Transverse colon (tissue), 4 donors: ENCODE results near the gene ONECUT1. TPM values are rescaled to one million over a fixed set of nuclear protein-coding genes. Genes with fewer than 3 reads are reported as not detected.

Experiments
- DNase-seq: peaks from one replicate; pipeline ENCODE4 v3.0.0-alpha.2; 2019
- H3K27ac ChIP-seq, 4 donors: fragments of 200-600 bp; sonication (generic); 2 replicates each; pipeline ENCODE4 v1.5.1; 2016 to 2018; ENCODE audit warnings: inconsistent platforms in 4 of 4
- H3K27me3 ChIP-seq: fragments of 200-600 bp; sonication (generic); 2 replicates; pipeline ENCODE4 v1.5.1; 2017; ENCODE audit warnings: inconsistent platforms
- H3K36me3 ChIP-seq, 4 donors: fragments of 200-600 bp; sonication (generic); 2 replicates each; pipeline ENCODE4 v1.5.1; 2017 to 2019; ENCODE audit warnings: inconsistent platforms in 4 of 4
- H3K4me1 ChIP-seq, 4 donors: fragments of 200-600 bp; sonication (generic); 2 replicates each; pipeline ENCODE4 v1.5.1; 2017 to 2020; ENCODE audit warnings: inconsistent platforms in 4 of 4
- H3K4me3 ChIP-seq, 4 donors: fragments of 200-600 bp; sonication (generic); 1 replicate in 1 of 4; 2 replicates in 3 of 4; pipeline versions ENCODE4 v1.5.1 to v1.6.1; 2017 to 2019; ENCODE audit warnings: inconsistent platforms in 4 of 4
- H3K9me3 ChIP-seq, 2 donors: fragments of 200-600 bp; sonication (generic); 2 replicates each; pipeline ENCODE4 v1.5.1; 2017 to 2019; ENCODE audit warnings: inconsistent platforms in 2 of 2
- EP300 ChIP-seq: sonication (generic); formaldehyde crosslinking; IDR thresholded peaks from one replicate; pipeline ENCODE4 v1.6.1; 2017; ENCODE audit warnings: antibody characterized with exemption, low read depth
- POLR2A ChIP-seq: fragments of 450-650 bp; IDR thresholded peaks from one replicate; pipeline ENCODE4 v1.6.1; 2016; ENCODE audit warnings: antibody characterized with exemption, mild to moderate bottlenecking, moderate library complexity
- POLR2AphosphoS5 ChIP-seq, 3 donors: sonication (generic); formaldehyde crosslinking; IDR thresholded peaks; one replicate each; pipeline ENCODE4 v1.6.1; 2016; ENCODE audit warnings: antibody characterized with exemption in 3 of 3
- WGBS, 2 donors: methylation state at CpG; one replicate each; pipeline ENCODE4 v1.1.5; 2018; ENCODE audit warnings: low coverage in 1 of 2; 5-methylcytosine and 5-hydroxymethylcytosine counted together
- in situ Hi-C, 4 donors: fragments of 200-750 bp; cut with MboI; loops; one replicate each; pipeline versions ENCODE4 v1.15.0 to v1.15.1; 2017; ENCODE audit warnings: low sequenced_read_pairs in 3 of 4, low pct_ligation_motif_present in 1 of 4, low pct_unique_long_range_greater_than_20kb in 1 of 4
- intact Hi-C: fragments of 100-400 bp; cut with DNase I; formaldehyde crosslinking; loops from one replicate; pipeline ENCODE4 v1.15.1; 2023; ENCODE audit warnings: low total_unique reads
- total RNA-seq, 4 donors: library from RNA; depleted of rRNA; stranded (reverse); fragments of >200 nt; gene quantifications; one replicate each; pipeline ENCODE4 v1.1.0, GENCODE V29; 2016
- TF ChIP-seq, protein P1 (sequence below), 5 experiments: fragments of 200-600 bp in 3 of 5; fragments of 450-650 bp in 2 of 5; sonication (generic) in 3 of 5; IDR thresholded peaks; 1 replicate in 2 of 5; 2 replicates in 3 of 5; pipeline ENCODE4 v1.5.1; 2016 to 2017; ENCODE audit warnings: antibody characterized with exemption in 5 of 5, inconsistent platforms in 3 of 5, mild to moderate bottlenecking in 2 of 5, moderate library complexity in 1 of 5

ONECUT1 gene
- total RNA-seq, 4 donors from 2014 or later: 0.64 TPM; not detected in 3

DNA sequence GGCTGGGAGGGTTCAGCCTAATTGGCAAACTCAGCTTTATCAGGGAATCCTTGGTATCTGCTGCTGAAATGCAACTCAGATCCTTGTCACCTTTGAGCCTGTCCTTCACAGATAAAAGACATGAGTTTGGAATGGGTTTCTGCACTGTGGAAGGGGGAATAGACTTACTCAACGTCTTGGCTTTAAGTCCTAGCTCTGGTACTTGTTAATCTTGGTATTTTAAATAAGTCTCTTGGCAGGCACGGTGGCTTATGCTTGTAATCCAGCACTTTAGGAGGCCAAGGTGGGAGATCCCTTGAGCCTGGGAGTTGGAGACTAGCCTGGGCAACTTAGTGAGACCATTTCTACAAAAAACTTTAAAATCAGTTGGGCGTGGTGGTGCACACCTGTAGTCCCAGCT, 55.8 kb downstream of the ONECUT1 start:
- no peak for DNase-seq
- H3K4me3 ChIP-seq: no peak overlapping the region
- intact Hi-C loops (loop anchor here (5.0 kb wide), 1 partner anchor 472 kb away; no protein-coding TSS in a partner anchor), in situ Hi-C loops (loop anchor here (5.0 to 25.0 kb wide), 7 partner anchors 122 to 490 kb away; no protein-coding TSS in a partner anchor)
- no peaks in the 10 kb centered on the region for H3K9me3 ChIP-seq
- TF ChIP-seq, protein P1, sequence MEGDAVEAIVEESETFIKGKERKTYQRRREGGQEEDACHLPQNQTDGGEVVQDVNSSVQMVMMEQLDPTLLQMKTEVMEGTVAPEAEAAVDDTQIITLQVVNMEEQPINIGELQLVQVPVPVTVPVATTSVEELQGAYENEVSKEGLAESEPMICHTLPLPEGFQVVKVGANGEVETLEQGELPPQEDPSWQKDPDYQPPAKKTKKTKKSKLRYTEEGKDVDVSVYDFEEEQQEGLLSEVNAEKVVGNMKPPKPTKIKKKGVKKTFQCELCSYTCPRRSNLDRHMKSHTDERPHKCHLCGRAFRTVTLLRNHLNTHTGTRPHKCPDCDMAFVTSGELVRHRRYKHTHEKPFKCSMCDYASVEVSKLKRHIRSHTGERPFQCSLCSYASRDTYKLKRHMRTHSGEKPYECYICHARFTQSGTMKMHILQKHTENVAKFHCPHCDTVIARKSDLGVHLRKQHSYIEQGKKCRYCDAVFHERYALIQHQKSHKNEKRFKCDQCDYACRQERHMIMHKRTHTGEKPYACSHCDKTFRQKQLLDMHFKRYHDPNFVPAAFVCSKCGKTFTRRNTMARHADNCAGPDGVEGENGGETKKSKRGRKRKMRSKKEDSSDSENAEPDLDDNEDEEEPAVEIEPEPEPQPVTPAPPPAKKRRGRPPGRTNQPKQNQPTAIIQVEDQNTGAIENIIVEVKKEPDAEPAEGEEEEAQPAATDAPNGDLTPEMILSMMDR (IDR thresholded peaks at IDR 0.05): no peak
- no peak for TF ChIP-seq POLR2AphosphoS5 (IDR thresholded peaks at IDR 0.05)
- no peak for TF ChIP-seq POLR2A
- no peak for TF ChIP-seq EP300
- no peaks in the 10 kb centered on the region for H3K36me3 ChIP-seq
- WGBS, 2 donors: 71 to 90% methylated on average over 2 to 3 of the region's 3 CpGs
- H3K27ac ChIP-seq: no peak overlapping the region
- H3K4me1 ChIP-seq: peaks cover 0 to 13% (median 5%) of the 10 kb centered on the region in 4 donors
- H3K27me3 ChIP-seq: no peaks in the 10 kb centered on the region

DNA sequence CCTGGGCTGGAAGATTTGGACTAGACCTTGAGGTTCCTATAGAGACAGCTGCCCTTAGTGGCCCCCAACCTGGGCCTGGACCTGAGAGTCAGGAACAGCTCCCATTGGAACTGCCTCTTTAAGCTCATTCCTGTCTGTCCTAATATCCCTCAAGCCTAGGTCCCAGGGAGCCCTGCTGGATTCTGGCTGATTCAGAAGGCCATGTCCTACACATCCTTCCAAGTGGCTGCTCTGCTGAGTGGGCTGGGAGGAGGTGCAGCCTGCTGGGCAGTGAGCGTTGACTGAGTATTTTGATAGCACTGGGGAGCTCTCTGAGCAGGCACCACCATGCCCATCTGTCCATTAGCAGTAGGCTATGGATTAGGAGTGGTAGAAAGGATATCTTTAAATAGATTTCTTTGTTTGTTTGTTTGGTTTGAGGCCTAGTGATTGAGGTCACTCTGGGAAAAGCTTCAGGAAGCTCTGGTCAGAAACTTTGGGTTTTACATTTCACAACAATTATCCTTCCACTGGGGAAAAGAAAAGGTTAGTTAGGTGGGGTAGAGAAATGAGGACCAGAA, 56.4 kb downstream of the ONECUT1 start:
- DNase-seq: no peak
- Histone ChIP-seq H3K4me3 (no peak overlapping the region), H3K36me3 (no peaks in the 10 kb centered on the region), H3K4me1 (peaks cover 0 to 13% (median 5%) of the 10 kb centered on the region in 4 donors), H3K9me3 (no peaks in the 10 kb centered on the region), H3K27me3 (no peaks in the 10 kb centered on the region), H3K27ac (no peak overlapping the region)
- TF ChIP-seq EP300 (no peak), POLR2AphosphoS5 (IDR thresholded peaks at IDR 0.05) (no peak), POLR2A (no peak)
- TF ChIP-seq, protein P1 (IDR thresholded peaks at IDR 0.05): no peak
- in situ Hi-C loops (loop anchor here (5.0 to 25.0 kb wide), 7 partner anchors 121 to 489 kb away; no protein-coding TSS in a partner anchor), intact Hi-C loops (loop anchor here (5.0 kb wide), 1 partner anchor 471 kb away; no protein-coding TSS in a partner anchor)
- 88% methylated on average over 1 of the region's 1 CpG; no CpG with 5 or more reads in 1 of the 2 donors for WGBS, 2 donors

DNA sequence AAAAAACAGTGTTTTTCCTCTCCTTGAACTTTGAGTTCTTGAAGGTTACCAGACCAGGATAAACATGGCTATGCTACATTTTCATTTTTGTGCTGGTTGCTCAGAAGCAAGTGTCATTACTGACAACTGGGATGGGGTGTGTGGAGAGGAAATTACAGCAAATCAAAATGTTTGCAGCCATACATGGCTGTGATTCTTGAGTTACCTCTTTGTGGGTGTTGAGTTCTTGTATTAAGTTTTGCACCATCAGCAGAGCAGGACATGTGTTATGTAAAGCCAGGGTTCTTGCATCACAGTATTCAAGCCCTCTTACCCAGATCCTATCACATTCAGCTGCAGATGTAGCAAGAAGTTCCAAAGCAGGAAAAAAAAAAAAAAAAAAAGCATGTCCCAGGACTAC, 57.0 kb downstream of the ONECUT1 start:
- Histone ChIP-seq H3K27me3 (no peaks in the 10 kb centered on the region), H3K9me3 (no peaks in the 10 kb centered on the region), H3K4me1 (peaks cover 0 to 13% (median 5%) of the 10 kb centered on the region in 4 donors), H3K4me3 (no peak overlapping the region), H3K27ac (no peak overlapping the region), H3K36me3 (no peaks in the 10 kb centered on the region)
- in situ Hi-C loops: loop anchor here (5.0 to 25.0 kb wide), 7 partner anchors 121 to 488 kb away; no protein-coding TSS in a partner anchor
- DNase-seq: no peak
- intact Hi-C loops: loop anchor here (5.0 kb wide), 1 partner anchor 471 kb away; no protein-coding TSS in a partner anchor
- TF ChIP-seq, protein P1 (IDR thresholded peaks at IDR 0.05): no peak
- TF ChIP-seq POLR2AphosphoS5 (IDR thresholded peaks at IDR 0.05): no peak
- TF ChIP-seq EP300: no peak
- no peak for TF ChIP-seq POLR2A

DNA sequence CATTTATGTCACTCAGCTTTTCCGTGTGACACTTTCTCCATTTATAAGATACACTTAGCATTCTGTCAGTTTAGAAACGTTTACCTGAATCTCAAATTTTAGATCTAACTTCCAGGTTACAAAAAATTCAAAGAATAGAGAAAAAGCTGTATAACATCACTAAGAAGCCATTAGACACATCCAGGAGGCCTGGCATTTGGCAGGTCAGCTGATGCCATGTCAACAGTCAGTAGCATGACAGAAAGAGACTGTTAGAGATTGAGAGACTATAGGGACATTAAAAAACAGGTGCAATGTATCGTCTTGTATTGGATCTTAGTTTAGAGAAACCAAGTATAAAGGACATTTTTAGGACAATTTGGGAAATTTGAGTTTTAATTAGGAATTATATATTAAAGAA, 57.6 kb downstream of the ONECUT1 start:
- Histone ChIP-seq H3K4me1 (peaks cover 0 to 13% (median 5%) of the 10 kb centered on the region in 4 donors), H3K4me3 (no peak overlapping the region), H3K27ac (no peak overlapping the region), H3K27me3 (no peaks in the 10 kb centered on the region), H3K9me3 (no peaks in the 10 kb centered on the region), H3K36me3 (no peaks in the 10 kb centered on the region)
- in situ Hi-C loops: loop anchor here (5.0 to 25.0 kb wide), 7 partner anchors 120 to 488 kb away; no protein-coding TSS in a partner anchor
- 93 to 94% methylated on average over 3 of the region's 3 CpGs for WGBS, 2 donors
- DNase-seq: no peak
- TF ChIP-seq POLR2AphosphoS5 (IDR thresholded peaks at IDR 0.05) (no peak), POLR2A (no peak), EP300 (no peak)
- TF ChIP-seq, protein P1 (IDR thresholded peaks at IDR 0.05): no peak
- intact Hi-C loops: loop anchor here (5.0 kb wide), 1 partner anchor 470 kb away; no protein-coding TSS in a partner anchor
